ENCODE results near the gene MYO15A. TPM values are rescaled to one million over a fixed set of nuclear protein-coding genes. Genes with fewer than 3 reads are reported as not detected.
A peak's percentile ranks its signal among the peaks of the same experiment; 100 is the strongest.

MYO15A gene
- total RNA-seq, 2 experiments from 2014 or later = 0.76 to 1.1 TPM

DNA sequence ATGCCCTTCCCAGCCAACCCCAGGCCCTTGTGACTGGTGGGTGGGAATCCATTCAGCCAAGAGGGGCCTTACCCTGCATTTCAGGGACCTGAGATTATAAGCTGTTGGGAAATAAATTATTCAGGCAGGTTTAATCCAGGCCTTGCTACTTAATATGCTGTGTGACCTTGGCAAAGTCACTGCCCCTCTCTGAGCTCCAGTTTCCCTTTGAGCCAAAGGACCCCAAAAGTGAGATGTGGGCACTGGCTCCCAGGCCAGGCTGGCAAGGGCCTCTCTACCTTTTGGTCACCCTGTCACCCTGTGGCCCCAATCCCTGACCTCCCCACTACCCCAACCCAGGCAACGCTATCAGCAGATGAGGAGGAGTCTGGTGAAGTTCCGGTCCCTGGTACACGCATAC is 33.9 kb downstream of the MYO15A start:
- intact Hi-C loops (cut with micrococcal nuclease) = no loop called here

DNA sequence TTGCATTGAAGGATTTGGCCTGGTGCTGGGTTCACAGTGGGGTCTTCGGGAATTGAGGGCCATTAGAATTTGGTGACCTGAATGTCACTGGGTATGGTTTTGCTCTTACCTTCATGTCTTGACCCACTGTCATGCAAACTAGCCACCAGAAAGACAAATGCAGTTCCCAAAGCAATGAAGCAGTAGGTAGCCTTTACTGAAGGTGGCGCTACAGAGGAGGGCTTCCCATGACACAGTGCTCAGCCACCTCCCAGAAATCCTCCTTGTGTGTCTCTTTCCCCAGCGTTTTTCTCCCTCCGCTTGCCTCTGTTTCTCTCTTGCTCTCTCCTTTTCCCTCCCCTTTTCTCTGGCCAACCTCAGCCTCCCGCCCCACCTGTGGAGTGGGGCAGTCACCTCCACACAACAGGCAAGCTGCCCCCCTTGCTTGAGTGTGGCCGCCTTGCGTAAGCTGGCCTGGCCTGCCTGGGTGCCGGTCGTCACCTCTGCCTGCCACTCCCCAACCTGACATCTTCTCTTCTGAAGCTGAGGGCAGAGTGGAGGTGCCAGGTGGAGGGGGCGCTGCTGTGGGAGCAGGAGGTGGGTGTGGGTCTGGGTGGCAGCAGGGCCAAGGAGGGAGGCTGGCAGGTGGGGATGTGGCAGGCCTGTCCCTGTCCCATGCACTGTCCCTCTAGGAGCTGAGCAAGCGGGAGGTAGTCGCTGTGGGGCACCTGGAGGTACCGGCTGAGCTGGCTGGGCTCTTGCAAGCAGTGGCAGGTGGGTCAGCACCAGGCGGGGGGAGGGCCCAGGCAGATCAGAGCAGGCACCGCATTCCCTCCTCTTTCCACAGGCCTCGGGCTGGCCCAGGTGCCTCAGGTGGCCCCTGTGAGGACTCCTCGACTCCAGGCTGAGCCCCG is 34.7 kb downstream of the MYO15A start:
- CTCF ChIA-PET = interaction anchor here (0.7 to 5.6 kb wide), 6 partner anchors 10 to 73 kb away, joined by 3 to 69 read pairs (median 24); partner anchors contain the start of gene ALKBH5
- peak; percentile 63 for ATAC-seq
- no peaks in the 10 kb centered on the region for H3K36me3 Mint-ChIP-seq (ENCODE audit: low read depth)
- no peaks in the 10 kb centered on the region for H3K27me3 Mint-ChIP-seq
- TF ChIP-seq, protein P1, sequence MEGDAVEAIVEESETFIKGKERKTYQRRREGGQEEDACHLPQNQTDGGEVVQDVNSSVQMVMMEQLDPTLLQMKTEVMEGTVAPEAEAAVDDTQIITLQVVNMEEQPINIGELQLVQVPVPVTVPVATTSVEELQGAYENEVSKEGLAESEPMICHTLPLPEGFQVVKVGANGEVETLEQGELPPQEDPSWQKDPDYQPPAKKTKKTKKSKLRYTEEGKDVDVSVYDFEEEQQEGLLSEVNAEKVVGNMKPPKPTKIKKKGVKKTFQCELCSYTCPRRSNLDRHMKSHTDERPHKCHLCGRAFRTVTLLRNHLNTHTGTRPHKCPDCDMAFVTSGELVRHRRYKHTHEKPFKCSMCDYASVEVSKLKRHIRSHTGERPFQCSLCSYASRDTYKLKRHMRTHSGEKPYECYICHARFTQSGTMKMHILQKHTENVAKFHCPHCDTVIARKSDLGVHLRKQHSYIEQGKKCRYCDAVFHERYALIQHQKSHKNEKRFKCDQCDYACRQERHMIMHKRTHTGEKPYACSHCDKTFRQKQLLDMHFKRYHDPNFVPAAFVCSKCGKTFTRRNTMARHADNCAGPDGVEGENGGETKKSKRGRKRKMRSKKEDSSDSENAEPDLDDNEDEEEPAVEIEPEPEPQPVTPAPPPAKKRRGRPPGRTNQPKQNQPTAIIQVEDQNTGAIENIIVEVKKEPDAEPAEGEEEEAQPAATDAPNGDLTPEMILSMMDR (IDR thresholded peaks at IDR 0.05) = no peak
- DNase-seq = peak; percentile 48
- intact Hi-C loops (cut with micrococcal nuclease) = no loop called here
- no peaks in the 10 kb centered on the region for H3K4me1 Mint-ChIP-seq (ENCODE audit: low read depth)
- no peak overlapping the region for H3K4me3 Mint-ChIP-seq
- POLR2A ChIA-PET = interaction anchor here (0.9 kb wide), 1 partner anchor 40 kb away, joined by 3 read pairs; the partner anchor contains the start of gene ALKBH5
- H3K27ac Mint-ChIP-seq = no peak overlapping the region
- H3K9me3 Mint-ChIP-seq = no peaks in the 10 kb centered on the region

More for the DNA sequence above, 33.9 kb downstream of the MYO15A start:
- H3K4me3 Mint-ChIP-seq = no peak overlapping the region
- H3K36me3 Mint-ChIP-seq (ENCODE audit: low read depth) = no peaks in the 10 kb centered on the region
- ATAC-seq (no peak), DNase-seq (no peak)
- no peaks in the 10 kb centered on the region for H3K4me1 Mint-ChIP-seq (ENCODE audit: low read depth)
- ChIA-PET CTCF (interaction anchor here (0.7 to 5.6 kb wide), 10 partner anchors 11 to 74 kb away, joined by 3 to 69 read pairs (median 6); partner anchors contain the start of gene ALKBH5), POLR2A (interaction anchor here (1.0 kb wide), 1 partner anchor 16 kb away, joined by 4 read pairs; no protein-coding TSS in a partner anchor)
- H3K9me3 Mint-ChIP-seq = no peaks in the 10 kb centered on the region
- H3K27me3 Mint-ChIP-seq = no peaks in the 10 kb centered on the region
- no peak overlapping the region for H3K27ac Mint-ChIP-seq
- TF ChIP-seq, protein P1 (IDR thresholded peaks at IDR 0.05) = no peak

DNA sequence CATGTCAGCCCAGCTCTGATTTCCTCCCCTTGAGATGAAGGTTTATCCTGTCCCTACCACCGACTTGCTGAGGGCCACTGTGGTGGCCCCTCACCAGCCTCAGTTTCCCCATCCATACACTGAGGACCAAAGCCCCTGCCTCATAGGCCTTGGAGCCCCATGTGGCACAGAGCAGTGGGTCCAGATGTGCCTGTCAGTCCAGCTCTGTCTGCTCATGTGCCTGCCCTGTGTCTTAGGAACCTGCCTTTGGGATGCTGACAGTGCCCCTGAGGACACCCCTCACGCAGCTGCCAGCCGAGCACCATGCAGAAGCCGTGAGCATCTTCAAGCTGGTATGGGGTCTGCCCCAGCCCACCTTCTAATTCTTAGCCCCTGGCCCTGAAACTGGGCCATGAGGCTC is 35.7 kb downstream of the MYO15A start:
- Mint-ChIP-seq H3K27ac (no peak overlapping the region), H3K9me3 (no peaks in the 10 kb centered on the region)
- CTCF ChIA-PET = interaction anchor here (1.2 to 5.6 kb wide), 4 partner anchors 9 to 72 kb away, joined by 4 to 69 read pairs (median 34); partner anchors contain the start of gene ALKBH5

DNA sequence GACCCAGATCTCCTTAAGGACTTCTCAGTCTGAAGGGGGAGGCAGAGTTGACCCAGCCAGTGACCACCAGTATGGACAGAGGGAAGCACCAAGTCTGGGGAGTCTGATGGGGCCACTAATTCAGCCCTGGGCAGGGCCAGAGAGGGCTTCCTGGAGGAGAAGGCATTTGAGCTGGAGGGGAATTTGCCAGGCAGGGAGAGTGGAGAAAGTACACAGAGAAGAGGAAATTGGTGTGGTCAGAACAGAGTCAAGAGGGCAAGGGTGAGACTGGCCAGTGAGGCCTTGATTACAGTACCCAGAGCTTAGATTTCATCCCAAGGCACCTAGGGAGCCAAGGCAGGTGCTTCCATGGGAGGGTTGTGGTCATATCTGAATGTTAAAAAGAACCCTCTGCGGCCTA is 36.3 kb downstream of the MYO15A start:
- no peaks in the 10 kb centered on the region for H3K9me3 Mint-ChIP-seq
- ChIA-PET CTCF (interaction anchor here (1.2 to 5.6 kb wide), 2 partner anchors 9 to 38 kb away, joined by 4 to 69 read pairs; partner anchors contain the start of gene ALKBH5), POLR2A (no interaction called here)
- H3K27me3 Mint-ChIP-seq = no peaks in the 10 kb centered on the region
- H3K4me3 Mint-ChIP-seq = no peak overlapping the region
- intact Hi-C loops (cut with micrococcal nuclease) = no loop called here
- TF ChIP-seq, protein P1 (IDR thresholded peaks at IDR 0.05) = no peak
- ATAC-seq = no peak
- H3K27ac Mint-ChIP-seq = no peak overlapping the region
- no peak for DNase-seq
- no peaks in the 10 kb centered on the region for H3K36me3 Mint-ChIP-seq (ENCODE audit: low read depth)
- no peaks in the 10 kb centered on the region for H3K4me1 Mint-ChIP-seq (ENCODE audit: low read depth)

More for the DNA sequence above, 35.7 kb downstream of the MYO15A start:
- TF ChIP-seq, protein P1 (IDR thresholded peaks at IDR 0.05) = no peak
- Mint-ChIP-seq H3K4me3 (no peak overlapping the region), H3K4me1 (ENCODE audit: low read depth) (no peaks in the 10 kb centered on the region), H3K27me3 (no peaks in the 10 kb centered on the region), H3K36me3 (ENCODE audit: low read depth) (no peaks in the 10 kb centered on the region)
- DNase-seq (no peak), ATAC-seq (no peak)
- intact Hi-C loops (cut with micrococcal nuclease) = no loop called here
- POLR2A ChIA-PET = interaction anchor here (0.9 kb wide), 1 partner anchor 39 kb away, joined by 3 read pairs; the partner anchor contains the start of gene ALKBH5

DNA sequence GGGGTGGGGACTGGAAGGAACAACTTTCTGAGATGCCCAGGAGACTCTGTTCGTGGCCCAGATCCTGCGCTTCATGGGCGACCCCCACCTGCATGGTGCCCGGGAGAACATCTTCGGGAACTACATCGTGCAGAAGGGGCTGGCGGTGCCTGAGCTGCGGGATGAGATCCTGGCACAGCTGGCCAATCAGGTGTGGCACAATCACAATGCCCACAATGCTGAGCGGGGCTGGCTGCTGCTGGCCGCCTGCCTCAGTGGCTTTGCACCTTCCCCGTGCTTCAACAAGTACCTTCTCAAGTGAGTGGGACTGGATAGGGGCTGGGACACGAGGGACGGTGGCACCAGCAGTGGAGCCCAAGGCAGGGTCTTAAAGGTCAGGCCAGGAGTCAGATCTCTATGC is 37.3 kb downstream of the MYO15A start:
- ATAC-seq (no peak), DNase-seq (no peak)
- Mint-ChIP-seq H3K27ac (no peak overlapping the region), H3K27me3 (no peaks in the 10 kb centered on the region), H3K36me3 (ENCODE audit: low read depth) (no peaks in the 10 kb centered on the region), H3K4me1 (ENCODE audit: low read depth) (no peaks in the 10 kb centered on the region), H3K4me3 (no peak overlapping the region), H3K9me3 (no peaks in the 10 kb centered on the region)
- CTCF ChIA-PET = interaction anchor here (1.2 to 5.6 kb wide), 3 partner anchors 12 to 73 kb away, joined by 3 to 69 read pairs (median 3); partner anchors contain the start of gene ALKBH5
- TF ChIP-seq, protein P1 (IDR thresholded peaks at IDR 0.05) = no peak
- POLR2A ChIA-PET = no interaction called here
- intact Hi-C loops (cut with micrococcal nuclease) = no loop called here
